ENCODE data around the gene MYORG.

- TF ChIP-seq CTCF (IDR thresholded peaks at IDR 0.05) (no peak), POLR2A (IDR thresholded peaks at IDR 0.05) (no peak)
Observed at GRCh38 chr9:34378376-34379060, 1.8 kb upstream of the MYORG start.

All from transverse colon (tissue), 3 donors.